ENCODE results near the gene OLFML1.

DNA sequence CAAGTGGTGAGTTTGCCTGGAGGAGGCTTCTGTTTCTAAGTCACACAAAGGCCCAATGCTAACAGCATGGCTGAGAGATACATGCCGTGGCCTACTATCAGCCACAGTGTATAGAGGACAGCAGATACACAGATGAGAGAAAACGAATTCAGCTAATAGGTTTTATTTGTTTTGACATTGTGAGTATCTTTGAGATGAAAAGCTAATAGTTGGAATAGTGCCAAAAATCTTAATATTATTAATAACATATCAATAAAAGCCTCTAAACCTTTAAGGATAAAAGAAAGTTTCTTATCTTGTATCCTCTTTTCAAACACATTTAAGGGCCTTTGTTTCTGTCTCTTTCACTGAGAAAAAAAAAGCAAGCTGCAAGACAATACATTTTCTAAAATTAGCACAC is 30.5 kb upstream of the OLFML1 start:
- TF ChIP-seq TCF7L2 (IDR thresholded peaks at IDR 0.05; ENCODE audit: low read depth, low read length): no peak
- no peak for TF ChIP-seq ETV6 (CRISPR knock-in tag; conservative IDR thresholded peaks at IDR 0.05)
- TF ChIP-seq ESRRA (CRISPR knock-in tag; IDR thresholded peaks at IDR 0.05; ENCODE audit: low read depth): no peak
- no peak for TF ChIP-seq ZNF766 (CRISPR knock-in tag; IDR thresholded peaks at IDR 0.05; ENCODE audit: borderline replicate concordance)
- TF ChIP-seq, protein P1, sequence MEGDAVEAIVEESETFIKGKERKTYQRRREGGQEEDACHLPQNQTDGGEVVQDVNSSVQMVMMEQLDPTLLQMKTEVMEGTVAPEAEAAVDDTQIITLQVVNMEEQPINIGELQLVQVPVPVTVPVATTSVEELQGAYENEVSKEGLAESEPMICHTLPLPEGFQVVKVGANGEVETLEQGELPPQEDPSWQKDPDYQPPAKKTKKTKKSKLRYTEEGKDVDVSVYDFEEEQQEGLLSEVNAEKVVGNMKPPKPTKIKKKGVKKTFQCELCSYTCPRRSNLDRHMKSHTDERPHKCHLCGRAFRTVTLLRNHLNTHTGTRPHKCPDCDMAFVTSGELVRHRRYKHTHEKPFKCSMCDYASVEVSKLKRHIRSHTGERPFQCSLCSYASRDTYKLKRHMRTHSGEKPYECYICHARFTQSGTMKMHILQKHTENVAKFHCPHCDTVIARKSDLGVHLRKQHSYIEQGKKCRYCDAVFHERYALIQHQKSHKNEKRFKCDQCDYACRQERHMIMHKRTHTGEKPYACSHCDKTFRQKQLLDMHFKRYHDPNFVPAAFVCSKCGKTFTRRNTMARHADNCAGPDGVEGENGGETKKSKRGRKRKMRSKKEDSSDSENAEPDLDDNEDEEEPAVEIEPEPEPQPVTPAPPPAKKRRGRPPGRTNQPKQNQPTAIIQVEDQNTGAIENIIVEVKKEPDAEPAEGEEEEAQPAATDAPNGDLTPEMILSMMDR (CRISPR knock-in tag; IDR thresholded peaks at IDR 0.05): no peak
- no peak for TF ChIP-seq ATF7 (IDR thresholded peaks at IDR 0.05)
- TF ChIP-seq ATF7 (CRISPR knock-in tag; IDR thresholded peaks at IDR 0.05): no peak
- TF ChIP-seq ZNF747 (CRISPR knock-in tag; IDR thresholded peaks at IDR 0.05; ENCODE audit: borderline replicate concordance): no peak
- no peak for TF ChIP-seq EZH2 (conservative IDR thresholded peaks at IDR 0.05; ENCODE audit: low read depth, low read length)
- no peak for TF ChIP-seq ZNF12 (CRISPR knock-in tag; IDR thresholded peaks at IDR 0.05)

All from HepG2 (cell line).